CMK (cell line): ENCODE data around the gene RNF213.

Experiments used
- DNase-seq: peaks from one replicate; pipeline ENCODE4 v3.0.0-alpha.2; 2010; ENCODE audit warnings: low read depth

RNF213 gene

DNA sequence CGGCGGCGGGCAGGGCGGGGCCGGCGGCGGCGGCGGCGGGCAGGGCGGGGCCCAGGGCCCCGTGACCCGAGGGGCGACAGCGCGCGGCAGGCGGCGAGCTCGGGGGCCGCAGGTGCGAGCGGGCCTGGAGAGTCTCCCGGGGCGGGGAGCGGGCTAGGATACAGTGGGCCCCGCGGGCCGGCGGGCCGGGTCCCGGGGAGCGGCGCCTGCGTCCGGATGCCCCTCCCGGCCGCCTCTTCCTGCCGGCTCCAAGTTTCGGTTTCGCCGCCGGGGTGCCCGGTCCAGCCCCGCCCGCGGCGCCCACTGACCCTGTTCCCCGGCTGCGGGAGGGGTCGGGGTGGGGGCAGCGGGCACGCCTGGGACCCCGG is at the start of gene RNF213:
RNF213 (plus strand) TSS at position 62 of the 368 bp plus-strand sequence. CDS start 2,830 bp downstream, outside the sequence.
- peak; percentile 46 for DNase-seq

DNA sequence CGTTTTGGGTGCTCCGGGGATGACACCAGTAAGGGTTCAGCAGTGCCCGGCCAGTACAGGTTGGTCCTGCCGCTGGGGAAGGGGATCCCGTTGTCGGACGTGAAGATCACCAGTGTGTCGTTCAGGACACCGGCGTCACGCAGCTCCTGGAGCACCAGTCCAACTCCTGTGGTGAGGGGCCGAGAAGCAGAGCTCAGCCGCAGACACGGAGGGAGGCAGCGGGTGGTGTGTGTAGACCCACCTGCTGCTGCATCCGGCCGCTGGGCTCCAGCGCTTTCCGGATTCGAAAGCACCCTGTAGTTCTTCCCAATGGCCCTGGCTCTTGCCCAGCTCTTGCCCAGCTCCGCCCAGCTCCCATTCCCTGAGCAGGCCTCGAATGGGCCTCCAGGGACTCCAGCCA is 48.5 kb upstream of the RNF213 start:
- no peak for DNase-seq

DNA sequence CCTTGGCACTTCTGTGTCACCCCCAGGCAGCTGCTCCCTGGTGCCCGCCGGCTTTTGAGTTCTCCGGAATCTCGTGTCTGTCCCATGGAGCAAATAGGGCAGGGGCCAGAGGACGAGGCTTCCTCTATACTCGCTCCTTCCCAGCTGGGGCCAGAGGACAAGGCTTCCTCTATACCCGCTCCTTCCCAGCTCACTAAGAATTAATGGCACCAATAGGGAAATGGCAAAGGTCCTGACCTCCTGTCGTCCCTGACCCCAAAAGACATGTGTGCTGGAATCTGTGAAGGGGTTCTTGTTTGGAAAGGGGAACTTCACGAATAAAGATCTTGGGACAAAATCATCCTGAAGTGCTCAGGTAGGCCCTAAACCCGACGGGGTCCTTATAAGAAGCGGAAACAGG is 48.1 kb upstream of the RNF213 start:
- no peak for DNase-seq

GRCh38 chr17:80212962-80213642 is 47.5 kb upstream of the RNF213 start:
- DNase-seq: no peak

DNA sequence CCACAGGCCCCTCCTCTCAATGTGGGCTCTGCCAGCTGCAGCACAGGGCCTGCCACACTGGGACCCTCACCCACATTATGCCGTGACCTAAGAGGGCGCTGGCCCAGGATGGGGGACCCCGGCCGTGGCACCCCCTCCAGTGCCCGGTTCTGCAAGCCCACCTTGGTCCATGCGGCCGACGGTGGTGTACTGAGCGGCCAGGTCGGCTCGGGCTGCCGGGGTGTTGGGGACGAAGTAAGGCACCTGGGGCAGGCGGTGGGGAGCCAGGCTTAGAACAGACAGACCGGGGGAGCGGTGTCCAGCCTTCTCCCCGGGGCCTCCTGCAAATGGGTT is 47.0 kb upstream of the RNF213 start:
- DNase-seq: no peak

DNA sequence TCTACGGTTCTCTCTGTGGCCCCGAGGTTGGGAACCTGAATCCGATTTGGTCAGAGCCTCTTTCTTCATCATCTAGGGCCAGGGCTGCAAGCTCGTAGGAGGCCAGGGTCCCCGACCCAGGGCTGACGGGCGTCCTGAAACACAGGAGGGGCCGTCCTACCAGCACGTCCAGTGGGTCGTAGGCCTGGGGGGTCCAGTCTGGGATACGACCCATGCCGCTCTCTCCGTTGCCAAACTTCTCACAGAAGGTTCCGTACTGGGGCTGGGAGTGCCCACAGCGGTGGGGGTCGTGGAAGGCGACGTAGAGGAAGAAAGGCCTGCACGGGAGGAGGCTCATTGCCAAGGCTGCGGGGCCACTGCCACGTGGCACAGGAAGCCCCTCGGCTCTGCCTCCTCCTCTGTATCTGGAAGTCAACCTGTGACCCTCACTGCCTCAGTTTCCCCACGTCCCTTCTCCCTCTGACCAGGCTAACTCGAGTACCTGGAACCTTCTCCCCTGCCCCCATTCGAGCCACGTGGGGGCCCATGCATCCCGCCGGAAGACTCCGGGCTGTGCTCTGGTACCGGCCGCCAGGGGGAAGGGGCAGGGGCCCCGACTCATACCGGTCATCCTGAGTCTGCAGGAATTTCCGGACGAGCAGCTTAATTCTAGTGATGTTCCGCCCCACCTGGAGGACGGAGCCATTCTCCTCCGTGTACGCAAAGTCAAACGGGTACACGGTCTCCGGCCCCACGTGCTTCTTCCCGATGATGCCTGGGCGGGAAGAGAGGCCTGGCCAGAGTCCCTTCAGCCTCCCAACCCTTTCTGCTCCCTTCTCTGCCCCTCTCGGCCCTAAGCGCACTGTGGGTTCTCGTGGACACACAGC is 46.4 kb upstream of the RNF213 start:
- no peak for DNase-seq

- DNase-seq: no peak
Observed at GRCh38 chr17:80214878-80215210, 45.8 kb upstream of the RNF213 start.

GRCh38 chr17:80216473-80217456 is 43.9 kb upstream of the RNF213 start:
- no peak for DNase-seq

GRCh38 chr17:80217703-80218362 is 42.8 kb upstream of the RNF213 start:
- no peak for DNase-seq

DNA sequence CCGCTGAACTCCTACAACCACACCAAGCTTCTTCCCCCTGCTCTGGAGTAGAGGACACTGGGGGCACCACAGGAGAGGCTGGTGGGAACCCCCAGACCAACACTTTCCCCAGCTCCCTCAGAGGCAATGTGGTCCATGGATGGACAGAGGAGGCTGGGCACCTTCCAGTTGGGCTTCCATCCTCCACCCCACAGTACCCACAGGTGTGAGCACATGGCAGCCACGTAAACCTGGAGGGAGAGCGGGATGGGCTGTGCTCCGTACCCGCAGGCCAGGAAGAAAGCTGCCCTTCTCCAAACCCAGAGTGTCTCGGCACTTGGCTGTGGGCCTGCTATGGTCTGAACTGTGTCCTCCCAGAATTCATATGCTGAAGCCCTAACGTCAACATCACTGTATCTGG is 42.3 kb upstream of the RNF213 start:
- DNase-seq: no peak

DNA sequence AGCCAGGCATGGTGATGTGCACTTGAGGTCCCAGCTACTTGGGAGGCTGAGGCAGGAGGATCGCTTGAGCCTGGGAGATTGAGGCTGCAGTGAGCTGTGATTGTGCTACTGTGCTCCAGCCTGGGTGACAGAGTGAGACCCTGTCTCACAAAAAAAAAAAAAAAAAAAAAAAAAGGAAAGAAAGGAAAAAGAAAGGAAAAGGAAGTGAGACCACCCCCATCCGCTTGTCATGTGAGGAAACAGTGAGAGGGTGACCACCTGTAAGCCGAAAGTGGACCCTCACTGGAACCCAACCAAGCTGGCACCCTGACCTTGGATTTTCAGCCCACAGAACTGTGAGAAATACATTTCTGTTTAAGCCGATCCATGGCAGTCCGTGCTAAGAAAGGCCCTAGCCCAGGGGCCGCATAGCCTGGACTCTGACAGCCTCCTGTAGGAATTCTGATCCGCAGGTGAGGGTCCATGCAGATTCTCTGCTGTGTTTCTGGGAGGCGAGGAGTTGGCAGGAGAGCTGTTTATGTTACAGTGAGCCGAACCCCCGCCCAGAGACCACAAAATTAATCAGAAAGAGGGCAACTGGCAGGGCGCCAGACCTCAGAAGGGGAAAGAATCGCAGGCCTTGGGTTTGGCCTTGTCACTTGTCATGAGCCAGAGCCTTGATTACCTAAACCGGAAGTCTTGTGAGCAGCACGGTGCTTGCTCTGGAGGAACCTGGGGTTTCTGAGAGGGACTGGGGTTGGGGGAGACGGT is 41.5 kb upstream of the RNF213 start:
- DNase-seq: peak; percentile 86

DNA sequence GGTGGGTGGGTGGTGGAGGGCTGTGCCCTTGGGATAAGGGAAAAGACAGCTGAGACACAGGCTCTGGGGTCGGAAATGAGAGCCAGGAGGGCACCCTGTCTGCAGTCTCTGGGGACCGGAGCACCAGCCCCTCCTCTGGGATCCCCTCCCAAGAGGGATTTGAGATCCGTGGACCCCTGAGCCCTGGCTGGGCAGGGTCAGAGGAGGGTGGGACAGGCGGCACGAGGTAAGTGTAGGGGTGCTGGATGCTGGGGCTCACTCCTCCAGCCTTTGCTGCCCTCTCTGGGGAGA is 40.9 kb upstream of the RNF213 start:
- no peak for DNase-seq

GRCh38 chr17:80220054-80220735 is 40.5 kb upstream of the RNF213 start, which contains the start of the genes SGSH and SLC26A11:
SGSH (minus strand) TSS chr17:80220333; CDS start chr17:80220313, 20 bp downstream.
SLC26A11 (plus strand) TSS chr17:80220427; CDS start chr17:80221561, 1,134 bp downstream.
- no peak for DNase-seq

GRCh38 chr17:80220736-80221215 is 39.9 kb upstream of the RNF213 start:
- no peak for DNase-seq

GRCh38 chr17:80221351-80222105 is 39.1 kb upstream of the RNF213 start:
- no peak for DNase-seq

GRCh38 chr17:80222376-80223141 is 38.1 kb upstream of the RNF213 start:
- no peak for DNase-seq

DNA sequence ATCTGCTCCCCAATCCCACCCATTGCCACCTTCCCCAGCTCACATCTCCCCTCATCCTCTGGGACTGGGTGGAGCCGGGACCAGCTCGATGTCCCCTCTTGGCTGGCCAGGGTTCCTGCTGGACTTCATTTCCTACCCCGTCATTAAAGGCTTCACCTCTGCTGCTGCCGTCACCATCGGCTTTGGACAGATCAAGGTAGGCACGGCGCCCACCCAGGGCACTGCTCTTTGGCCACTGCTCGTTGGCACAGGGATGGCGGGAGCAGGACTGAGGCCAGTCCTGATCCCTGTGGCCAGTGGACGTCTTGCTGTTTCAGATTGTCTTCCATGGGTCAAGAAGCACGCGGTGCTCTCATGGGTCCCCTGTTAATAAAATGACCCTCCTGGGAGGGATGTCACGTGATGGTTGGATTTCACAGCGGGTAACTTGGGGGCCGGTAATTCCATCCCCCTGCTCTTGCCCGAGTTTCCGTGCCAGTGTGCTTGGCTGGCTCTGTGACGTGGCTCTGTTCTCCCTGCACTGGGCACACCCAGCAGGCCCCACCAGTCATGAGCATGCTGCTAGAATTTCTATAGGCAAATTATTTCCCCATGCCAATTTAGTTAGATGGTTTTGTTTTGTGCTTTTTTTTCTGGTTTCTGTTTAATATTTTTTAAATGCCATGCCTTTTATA is 37.4 kb upstream of the RNF213 start:
- DNase-seq: no peak

GRCh38 chr17:80223838-80224497 is 36.7 kb upstream of the RNF213 start:
- DNase-seq: no peak
